PC-9 (cell line): ENCODE data around the gene LATS2. TPM values are rescaled to one million over a fixed set of nuclear protein-coding genes. Genes with fewer than 3 reads are reported as not detected.

Experiments used
- BruUV-seq: library from RNA; stranded (reverse); fragments of 400-500 nt; replicated peaks from 2 replicates; lab custom pipeline; 2021; lab: Mats Ljungman, UMichigan
- CTCF ChIA-PET: fragments of 300-600 bp; sonication (Branson Sonifier 250); formaldehyde crosslinking; loops from one replicate; lab custom pipeline; 2022; ENCODE audit warnings: antibody characterized with exemption; lab: Charles Lee
- POLR2A ChIA-PET: fragments of 300-600 bp; sonication (Branson Sonifier 250); formaldehyde crosslinking; loops from one replicate; lab custom pipeline; 2022; ENCODE audit warnings: antibody characterized with exemption; ENCODE audit not compliant: unreplicated experiment; lab: Charles Lee
- DNase-seq, 2 experiments: peaks; one replicate each; pipeline versions ENCODE4 v3.0.0 to v3.0.0-alpha.2; 2015 to 2022; ENCODE audit warnings: mixed read lengths in 1 of 2
- H2AFZ ChIP-seq: fragments of 200-600 bp; sonication (generic); 2 replicates; pipeline ENCODE4 v1.8.1; 2017; ENCODE audit warnings: antibody characterized with exemption
- H3F3A ChIP-seq: fragments of 200-600 bp; sonication (generic); 2 replicates; pipeline ENCODE4 v1.8.1; 2017; ENCODE audit warnings: antibody characterized with exemption, mild to moderate bottlenecking, low read depth; ENCODE audit not compliant: insufficient read depth
- H3K27ac ChIP-seq: fragments of 200-600 bp; sonication (generic); 2 replicates; pipeline ENCODE4 v1.6.1; 2016; ENCODE audit warnings: mixed run types
- H3K27me3 ChIP-seq: fragments of 200-600 bp; sonication (generic); 2 replicates; pipeline ENCODE4 v1.6.1; 2016; ENCODE audit warnings: low read depth, mixed run types; ENCODE audit not compliant: insufficient read depth
- H3K36me3 ChIP-seq: fragments of 200-600 bp; sonication (generic); 2 replicates; pipeline ENCODE4 v1.6.1; 2016; ENCODE audit warnings: low read depth, mixed run types
- H3K4me1 ChIP-seq: fragments of 200-600 bp; sonication (generic); replicated peaks from 2 replicates; pipeline ENCODE4 v1.6.1; 2016; ENCODE audit warnings: mixed run types; ENCODE audit not compliant: insufficient read depth
- H3K4me2 ChIP-seq: fragments of 200-600 bp; sonication (generic); 2 replicates; pipeline ENCODE4 v1.6.1; 2017; ENCODE audit warnings: mixed run types
- H3K4me3 ChIP-seq: fragments of 200-600 bp; sonication (generic); 2 replicates; pipeline ENCODE4 v1.6.1; 2016; ENCODE audit warnings: mixed run types
- H3K79me2 ChIP-seq: fragments of 200-600 bp; sonication (generic); 2 replicates; pipeline ENCODE4 v1.6.1; 2017; ENCODE audit warnings: low read depth, mixed run types
- H3K9me2 ChIP-seq: fragments of 200-600 bp; sonication (generic); 2 replicates; pipeline ENCODE4 v1.8.1; 2017; ENCODE audit warnings: mild to moderate bottlenecking; ENCODE audit not compliant: insufficient read depth
- H3K9me3 ChIP-seq: fragments of 200-600 bp; sonication (generic); 2 replicates; pipeline ENCODE4 v1.8.1; 2016; ENCODE audit warnings: low read depth; ENCODE audit not compliant: insufficient read depth
- H4K20me1 ChIP-seq: fragments of 200-600 bp; sonication (generic); 2 replicates; pipeline ENCODE4 v1.8.1; 2017; ENCODE audit not compliant: insufficient read depth
- CTCF ChIP-seq: fragments of 200-600 bp; sonication (generic); conservative IDR thresholded peaks from 2 replicates; pipeline ENCODE4 v1.6.1; 2017; ENCODE audit warnings: mixed run types, antibody characterized with exemption, mild to moderate bottlenecking, moderate library complexity
- EZH2 ChIP-seq: fragments of 200-600 bp; sonication (generic); IDR thresholded peaks from 2 replicates; pipeline ENCODE4 v1.8.0; 2017; ENCODE audit warnings: antibody characterized with exemption, low read depth
- intact Hi-C: fragments of 100-400 bp; cut with micrococcal nuclease; formaldehyde crosslinking; loops from one replicate; pipeline ENCODE4 v1.10.0; 2022; ENCODE audit not compliant: unreplicated experiment
- total RNA-seq: library from RNA; stranded (reverse); gene quantifications from 2 replicates; pipeline ENCODE4 v1.2.3, GENCODE V29; 2021

LATS2 gene
- total RNA-seq, 1 experiment from 2014 or later, result 12.3 TPM

GRCh38 chr13:21046203-21046602, 15.2 kb downstream of the LATS2 start:
- ChIA-PET POLR2A (no interaction called here), CTCF (no interaction called here)
- Histone ChIP-seq H3K4me2 (no peak overlapping the region), H3K27ac (no peak overlapping the region), H3K9me2 (no peaks in the 10 kb centered on the region), H4K20me1 (peaks cover 10% of the 10 kb centered on the region), H3K27me3 (no peaks in the 10 kb centered on the region), H3K4me1 (no peaks in the 10 kb centered on the region), H3K79me2 (0 out of 2 replicates have a peak, but pooled peaks cover 5% of the 10 kb centered on the region), H3F3A (no peaks in the 10 kb centered on the region), H3K4me3 (no peak overlapping the region), H3K9me3 (no peaks in the 10 kb centered on the region; the same call in 1 of the 2 replicates), H3K36me3 (no peaks in the 10 kb centered on the region), H2AFZ (no peak overlapping the region)
- intact Hi-C loops, result no loop called here
- no TSS peak for BruUV-seq
- TF ChIP-seq EZH2 (no peak), CTCF (no peak)
- DNase-seq, result no peak

- Histone ChIP-seq H4K20me1 (peaks cover 10% of the 10 kb centered on the region), H3K36me3 (no peaks in the 10 kb centered on the region), H3K27me3 (no peaks in the 10 kb centered on the region), H2AFZ (no peak overlapping the region), H3K4me2 (no peak overlapping the region), H3K27ac (no peak overlapping the region), H3K9me2 (no peaks in the 10 kb centered on the region), H3K4me3 (no peak overlapping the region), H3F3A (no peaks in the 10 kb centered on the region), H3K79me2 (0 out of 2 replicates have a peak, but pooled peaks cover 5% of the 10 kb centered on the region), H3K9me3 (no peaks in the 10 kb centered on the region), H3K4me1 (no peaks in the 10 kb centered on the region)
- no TSS peak for BruUV-seq
- intact Hi-C loops, result no loop called here
- no peak for DNase-seq
- CTCF ChIA-PET, result no interaction called here
- POLR2A ChIA-PET, result no interaction called here
- TF ChIP-seq EZH2 (no peak), CTCF (no peak)
Measured at GRCh38 chr13:21045100-21045499, 16.3 kb downstream of the LATS2 start.

GRCh38 chr13:21043898-21044297, 17.5 kb downstream of the LATS2 start:
- Histone ChIP-seq H3K9me3 (no peaks in the 10 kb centered on the region), H2AFZ (no peak overlapping the region), H3K4me1 (no peaks in the 10 kb centered on the region), H3K79me2 (no peaks in the 10 kb centered on the region), H3F3A (no peaks in the 10 kb centered on the region), H3K27ac (no peak overlapping the region), H3K36me3 (no peaks in the 10 kb centered on the region), H3K27me3 (no peaks in the 10 kb centered on the region), H3K4me2 (no peak overlapping the region), H3K4me3 (no peak overlapping the region), H3K9me2 (no peaks in the 10 kb centered on the region), H4K20me1 (peaks cover 19% of the 10 kb centered on the region)
- CTCF ChIA-PET, result no interaction called here
- DNase-seq, result no peak
- intact Hi-C loops, result no loop called here
- no TSS peak for BruUV-seq
- TF ChIP-seq EZH2 (no peak), CTCF (no peak)
- POLR2A ChIA-PET, result no interaction called here
